ENCODE data around the gene ABLIM3.

Gene ABLIM3

DNA sequence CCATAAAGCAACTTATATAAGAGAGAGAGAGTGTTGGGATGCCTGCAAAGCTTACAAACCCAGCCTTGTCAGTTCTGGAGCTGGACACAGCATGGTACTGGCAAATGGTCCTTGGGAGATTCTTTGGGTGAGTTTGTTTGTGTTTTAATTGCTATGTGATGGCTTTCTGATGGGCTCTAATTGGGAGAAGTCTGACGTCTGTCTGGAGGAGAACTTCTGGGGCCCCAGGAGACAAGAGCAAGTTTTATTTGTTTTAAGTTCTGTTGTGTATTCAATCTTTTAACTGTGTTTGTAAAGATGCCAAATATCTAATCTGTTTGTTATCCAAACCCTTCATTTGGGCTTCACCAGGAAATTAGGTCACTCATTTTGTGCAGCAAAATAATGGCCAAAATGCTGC is 80.0 kb downstream of the ABLIM3 start:
- DNase-seq, result no peak

DNA sequence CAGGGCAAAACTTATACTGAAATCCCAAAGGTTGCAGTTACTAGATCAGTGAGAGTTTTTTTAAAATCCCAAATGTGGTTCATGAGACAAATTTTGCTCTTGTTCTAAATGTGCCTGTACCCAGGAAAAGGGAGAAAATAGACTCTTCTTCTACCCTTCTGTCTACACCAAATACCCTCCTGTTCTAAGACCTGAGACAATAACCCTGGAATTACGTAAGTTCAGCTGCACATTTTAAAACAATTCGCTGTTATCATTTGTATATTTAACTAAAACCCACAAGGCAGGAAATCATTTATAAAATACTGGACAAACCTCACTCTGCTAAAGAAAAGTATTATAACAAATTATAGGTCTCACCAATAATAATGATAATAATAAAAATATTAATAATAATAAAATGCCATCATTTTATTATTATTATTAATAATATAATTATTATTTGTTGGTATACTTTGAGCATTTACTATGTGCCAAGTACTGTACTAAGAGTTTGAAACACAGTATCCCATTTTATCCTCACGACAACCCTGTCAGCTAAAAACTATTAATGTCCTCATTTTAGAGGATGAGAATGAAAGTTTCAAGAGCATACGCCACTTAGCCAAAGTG is 80.5 kb downstream of the ABLIM3 start:
- DNase-seq, result no peak

DNA sequence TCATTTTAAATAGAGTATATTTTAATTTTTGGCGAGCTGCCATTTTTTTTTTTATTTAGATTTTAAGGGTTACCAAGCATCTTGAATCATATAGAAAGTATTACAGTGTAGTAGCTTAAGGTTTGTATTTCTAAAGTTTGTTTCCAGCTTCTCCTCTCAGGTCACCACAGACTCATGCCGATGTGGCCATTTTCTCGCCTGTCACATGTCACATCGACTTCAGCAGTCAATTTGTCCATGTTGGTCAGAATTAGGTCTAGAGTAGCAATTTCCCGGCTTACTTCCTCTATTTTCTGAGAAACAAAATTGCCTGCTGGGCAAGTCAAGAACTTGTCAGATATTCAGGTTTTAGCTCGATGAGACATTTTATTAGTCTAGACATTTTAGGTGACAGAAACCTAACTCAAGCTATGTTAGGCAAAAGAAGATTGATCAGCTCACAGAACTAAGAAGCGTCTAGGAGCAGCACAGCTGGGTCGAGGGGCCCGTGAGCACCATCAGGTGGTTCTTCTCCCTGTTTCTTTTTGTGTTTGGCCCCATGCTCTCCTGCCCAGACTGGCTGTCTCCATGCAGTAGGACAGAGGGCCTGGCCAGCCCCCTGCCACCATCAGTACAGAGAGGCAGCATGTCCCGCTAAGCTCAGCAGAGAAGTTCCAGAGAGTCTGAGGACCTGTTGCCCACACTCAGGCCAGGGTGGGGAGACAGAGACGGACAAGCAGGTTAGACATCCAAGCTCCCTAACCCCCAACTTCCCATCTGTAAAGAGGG is 82.0 kb downstream of the ABLIM3 start:
- no peak for DNase-seq

DNA sequence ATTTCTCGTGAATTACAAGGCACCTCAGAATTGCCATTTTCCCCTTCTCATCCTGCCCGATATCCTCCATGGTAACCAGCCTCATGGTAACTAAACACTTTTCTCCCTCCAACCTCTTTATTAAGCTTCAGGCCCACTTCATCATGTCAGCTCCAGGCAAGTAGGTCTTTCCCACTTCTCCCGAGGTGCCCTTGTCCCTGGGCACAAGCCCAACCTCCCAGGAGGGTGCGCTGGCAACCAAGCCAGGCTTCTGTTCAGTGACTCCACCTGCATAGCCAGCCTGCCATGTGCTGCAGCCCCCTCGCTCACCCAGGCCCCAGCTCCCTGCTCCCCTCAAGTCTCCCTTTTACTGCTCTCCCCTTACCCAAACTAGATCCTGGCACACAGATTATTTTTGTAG is 83.0 kb downstream of the ABLIM3 start:
- no peak for DNase-seq

DNA sequence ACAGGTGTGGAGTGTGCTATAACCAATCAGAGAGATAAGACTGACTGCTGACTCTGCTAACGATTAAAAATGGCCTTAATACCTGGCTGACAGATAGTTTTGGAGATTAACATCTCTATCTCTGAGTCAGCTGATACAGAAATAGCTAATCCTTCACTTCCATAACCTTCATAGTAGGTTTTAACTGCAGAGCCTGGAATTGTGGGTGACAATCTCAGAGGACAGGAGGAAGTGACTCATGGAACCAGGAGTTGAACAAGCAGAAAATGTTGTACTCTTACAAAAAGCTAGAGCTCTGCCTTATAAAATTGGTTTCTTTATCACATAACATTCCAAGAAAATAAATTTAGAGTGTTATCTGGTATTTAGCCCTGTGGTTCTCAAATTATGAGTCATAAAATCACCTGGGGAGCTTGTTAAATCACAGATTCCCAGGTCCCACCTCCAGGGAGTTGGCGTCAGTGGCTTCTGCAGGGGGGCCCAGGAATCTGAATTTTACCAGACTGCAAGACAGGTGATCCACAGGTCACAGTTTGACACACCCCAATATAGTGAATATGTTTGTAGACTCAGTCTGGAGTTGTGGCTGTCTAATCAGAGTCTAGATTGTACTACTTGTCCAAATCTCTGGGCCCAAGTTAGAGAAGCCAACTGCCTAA is 86.0 kb downstream of the ABLIM3 start:
- no peak for DNase-seq

DNA sequence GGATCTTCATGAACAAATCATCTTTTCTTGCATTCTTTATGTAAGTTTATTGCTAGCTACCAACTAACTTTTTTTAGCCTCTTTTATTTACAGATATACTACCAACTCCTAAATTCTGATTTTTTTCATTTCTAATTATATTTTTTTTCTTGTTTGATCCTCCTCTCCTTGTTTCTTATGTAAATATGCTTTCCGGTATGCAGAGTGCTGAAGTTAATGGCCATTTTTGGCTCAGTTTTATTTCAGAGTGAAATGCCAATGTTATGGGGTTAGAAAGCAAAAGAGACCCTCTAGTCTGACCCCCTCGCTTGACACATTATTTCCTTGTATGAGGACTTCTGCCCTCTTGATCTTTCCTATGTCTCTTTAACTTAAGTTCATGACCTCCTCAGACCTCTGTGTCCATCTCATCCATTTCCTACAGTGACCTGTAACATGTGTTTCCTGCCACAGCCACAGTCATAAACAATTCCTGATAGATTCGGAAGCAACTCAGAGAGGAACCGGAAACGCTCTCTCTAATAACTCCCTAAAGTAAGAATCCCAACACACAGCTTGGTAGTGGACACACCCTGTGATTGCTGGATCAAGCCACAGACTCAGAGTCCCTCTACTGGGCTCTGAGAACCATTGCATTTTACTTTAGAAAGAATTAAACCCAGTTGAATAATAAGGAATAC is 87.5 kb downstream of the ABLIM3 start:
- DNase-seq, result no peak

- no peak for DNase-seq
Measured at GRCh38 chr5:149229298-149229937, 88.1 kb downstream of the ABLIM3 start.

DNA sequence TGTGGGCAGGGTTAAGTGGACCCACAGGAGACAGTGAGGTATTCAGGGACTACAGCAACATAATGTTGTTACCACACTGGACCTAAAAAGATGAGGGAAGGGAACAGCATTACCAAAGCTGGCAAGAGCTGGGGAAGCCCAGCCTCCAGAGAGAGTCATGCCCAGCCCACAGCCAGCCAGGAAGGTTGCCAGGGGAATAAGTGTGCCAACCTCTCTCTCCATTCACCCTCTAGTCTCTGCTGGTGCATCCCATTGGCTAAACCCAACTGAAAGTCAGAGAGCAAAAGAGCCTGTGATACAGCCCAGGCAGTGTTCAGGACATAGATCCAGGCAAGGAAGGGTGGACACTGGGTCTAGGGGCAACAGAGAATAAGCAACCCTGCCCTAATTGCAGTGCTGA is 94.5 kb downstream of the ABLIM3 start:
- no peak for DNase-seq

DNA sequence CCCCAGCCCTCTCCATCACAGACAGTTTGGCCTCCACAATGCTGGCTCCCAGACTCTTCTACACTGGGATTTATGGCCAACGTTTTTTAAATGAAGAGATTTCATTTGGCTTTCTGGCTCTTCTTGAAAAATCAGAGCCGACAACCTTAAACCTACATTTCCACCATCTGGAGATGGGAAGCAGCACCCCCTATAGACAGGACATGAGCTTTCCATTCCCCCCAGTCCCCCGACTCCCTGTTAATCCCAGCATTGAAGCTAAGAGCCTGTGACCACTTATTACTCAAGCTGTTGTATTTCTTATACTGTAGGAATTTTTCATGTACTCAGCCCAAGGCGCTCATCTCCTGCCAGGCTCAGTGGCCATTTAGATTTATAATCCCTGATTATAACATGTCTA is 96.4 kb downstream of the ABLIM3 start:
- DNase-seq, result no peak

GRCh38 chr5:149238540-149238939 is 97.2 kb downstream of the ABLIM3 start:
- no peak for DNase-seq

DNA sequence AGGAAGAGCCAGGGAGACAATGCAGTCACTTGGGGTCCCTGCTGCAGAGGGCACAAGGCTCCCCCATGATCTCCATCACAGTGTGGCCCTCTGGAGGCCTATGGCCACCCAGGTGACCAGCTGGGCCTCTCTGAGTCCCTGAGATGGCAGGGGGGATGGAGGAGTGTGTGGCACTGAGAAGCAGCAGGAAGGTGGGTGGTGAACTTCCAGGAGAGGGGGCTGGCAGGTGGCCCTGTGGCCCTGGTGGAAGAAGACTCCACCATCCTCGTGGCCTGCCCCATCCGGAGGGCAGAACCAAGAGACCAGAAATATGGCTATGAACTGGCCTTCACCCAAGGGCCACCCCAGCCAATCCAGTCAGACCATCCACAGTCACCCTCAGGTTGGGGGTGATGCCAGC is 98.6 kb downstream of the ABLIM3 start:
- no peak for DNase-seq

DNA sequence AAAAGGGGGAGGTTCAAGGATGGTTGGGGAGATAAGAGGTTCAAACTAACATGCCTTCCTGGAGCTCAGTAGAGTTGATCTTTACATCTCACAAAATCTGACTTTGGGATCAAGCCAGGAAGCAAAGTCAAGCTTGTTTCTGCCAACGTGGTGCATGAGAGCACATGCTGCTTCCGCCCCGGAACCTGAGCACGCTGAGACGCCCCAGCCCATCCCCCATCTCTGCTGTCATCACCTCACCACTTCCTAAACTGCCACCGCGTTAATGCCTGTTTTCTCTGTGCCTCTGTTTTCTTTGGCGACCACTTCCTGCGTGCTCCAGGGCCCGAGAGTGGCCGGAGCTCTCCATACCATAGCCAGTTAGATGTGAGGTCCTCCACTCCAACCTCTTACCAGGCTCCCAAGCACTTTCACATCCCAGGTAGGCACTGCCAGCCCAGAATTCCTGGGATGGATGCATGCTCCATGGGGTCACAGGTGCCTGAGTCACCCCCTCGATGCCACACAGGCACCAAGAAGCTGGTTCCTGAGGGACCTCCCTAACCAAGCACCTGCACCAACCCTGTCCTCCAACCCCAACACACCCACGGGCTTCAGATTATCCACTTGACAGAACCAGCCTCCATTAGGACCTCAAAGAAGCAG is 99.2 kb downstream of the ABLIM3 start:
- no peak for DNase-seq

GRCh38 chr5:149242339-149242738 is 101.0 kb downstream of the ABLIM3 start:
- DNase-seq, result no peak

- no peak for DNase-seq
Measured at GRCh38 chr5:149246906-149247305, 105.6 kb downstream of the ABLIM3 start.

DNA sequence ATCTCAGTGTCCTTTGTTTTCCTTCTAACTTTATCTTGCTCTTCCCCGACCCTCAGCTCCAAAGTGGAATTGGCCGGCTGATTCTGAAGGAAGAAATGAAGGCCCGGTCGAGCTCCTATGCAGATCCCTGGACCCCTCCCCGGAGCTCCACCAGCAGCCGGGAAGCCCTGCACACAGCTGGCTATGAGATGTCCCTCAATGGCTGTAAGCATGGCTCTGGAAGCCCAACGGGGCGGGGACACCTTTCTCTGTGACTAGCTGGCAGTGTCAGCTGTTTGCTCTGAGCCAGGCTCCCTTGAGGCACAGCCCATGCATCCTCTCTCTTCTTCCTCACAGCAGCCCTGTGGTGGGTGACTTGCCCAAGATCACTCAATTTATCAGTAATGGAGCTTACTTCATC is 106.4 kb downstream of the ABLIM3 start:
- no peak for DNase-seq

GRCh38 chr5:149251546-149251945 is 110.3 kb downstream of the ABLIM3 start:
- DNase-seq, result no peak

- no peak for DNase-seq
Measured at GRCh38 chr5:149254506-149254905, 113.2 kb downstream of the ABLIM3 start.

DNA sequence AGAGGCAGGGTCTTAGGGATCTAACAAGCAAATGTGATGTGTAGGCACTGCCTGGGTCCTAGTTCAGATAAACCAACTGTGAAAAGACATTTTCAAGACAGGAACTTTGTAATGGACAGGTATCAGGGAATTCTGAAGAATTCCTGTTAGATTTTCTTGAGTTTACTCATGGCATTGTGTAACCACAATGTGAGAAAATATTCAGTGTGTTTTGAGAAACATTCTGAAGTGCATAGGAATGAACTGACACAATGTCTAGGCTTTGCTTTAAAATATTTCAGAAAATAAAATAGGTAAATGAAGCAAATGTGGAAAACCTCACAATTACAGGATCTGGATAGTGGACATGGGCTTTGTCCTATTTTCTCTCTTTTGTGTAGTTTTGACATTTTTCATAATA is 115.2 kb downstream of the ABLIM3 start:
- DNase-seq, result no peak

- DNase-seq, result no peak
Measured at GRCh38 chr5:149257131-149257530, 115.8 kb downstream of the ABLIM3 start.

DNA sequence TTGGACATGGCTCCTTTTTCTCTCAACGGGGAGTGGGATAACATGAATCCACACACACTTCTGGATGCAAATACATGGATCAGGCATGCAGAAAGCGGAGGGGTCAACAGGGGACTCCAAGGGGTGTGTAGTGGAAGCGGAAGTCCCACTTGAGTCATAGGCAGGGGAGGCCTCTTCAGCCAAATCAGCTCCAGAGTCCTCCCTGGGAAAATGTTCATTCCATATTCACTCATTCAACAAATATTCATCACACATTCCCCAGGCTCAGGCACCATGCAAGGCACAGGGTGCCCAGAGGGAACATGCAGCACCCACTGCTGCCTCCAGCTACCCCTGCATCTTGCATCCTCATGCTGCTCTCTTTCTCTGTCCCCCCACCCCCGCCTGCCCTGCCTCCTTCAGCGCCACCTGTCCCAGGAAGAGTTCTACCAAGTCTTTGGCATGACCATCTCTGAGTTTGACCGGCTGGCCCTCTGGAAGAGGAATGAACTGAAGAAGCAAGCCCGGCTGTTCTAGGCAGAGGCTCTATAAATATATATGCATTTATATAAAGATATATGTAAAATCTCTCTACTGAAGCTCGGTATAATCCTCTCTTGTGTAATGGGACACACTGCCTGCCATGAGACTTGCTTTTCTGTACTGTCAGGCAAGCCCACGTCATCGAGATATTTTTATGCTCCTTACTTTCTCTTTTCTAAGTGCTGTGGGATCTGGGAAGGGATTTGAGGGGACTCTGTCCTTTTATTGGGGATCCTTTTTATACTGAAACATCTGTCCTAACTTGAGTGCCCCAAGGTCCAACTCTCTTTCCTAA is 116.8 kb downstream of the ABLIM3 start:
- no peak for DNase-seq

- no peak for DNase-seq
Measured at GRCh38 chr5:149260761-149261160, 119.5 kb downstream of the ABLIM3 start.

DNA sequence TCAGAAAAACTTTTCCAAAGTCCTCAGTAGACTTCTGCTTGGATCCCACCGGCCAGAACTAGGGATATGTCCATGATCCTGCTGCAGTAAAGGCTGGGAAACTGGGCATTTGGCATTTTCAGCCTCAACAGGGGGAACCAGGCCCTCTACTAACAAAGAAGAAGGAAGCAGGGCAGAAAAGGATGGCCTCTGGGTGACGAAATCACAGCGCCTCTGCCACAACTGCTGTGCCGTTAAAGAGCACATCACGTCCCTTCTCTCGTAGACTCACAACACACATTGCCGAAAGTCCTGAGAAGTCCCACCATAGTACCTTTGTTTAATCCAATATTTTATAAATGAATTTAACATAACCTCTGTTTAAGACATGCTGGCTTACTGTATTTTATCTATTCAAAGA is 120.0 kb downstream of the ABLIM3 start:
- no peak for DNase-seq

Measured in NCI-H2107 (cell line).